ENCODE measurements around the gene MAP2.
A peak's percentile ranks its signal among the peaks of the same experiment; 100 is the strongest.

MAP2 gene

GRCh38 chr2:209423562-209424198, at the start of gene MAP2:
MAP2 (plus strand) TSS chr2:209424047; CDS start chr2:209653171, 229,124 bp downstream.
- Histone ChIP-seq H3K4me3 (peak within 1 kb of the TSS; percentile 38), H3K9me3 (no peaks in the 10 kb centered on the region), H3K36me3 (replicated peaks) (no peaks in the 10 kb centered on the region), H3K27me3 (ENCODE audit: low read depth) (peaks cover 2% of the 10 kb centered on the region; the same call in 1 of the 2 replicates), H3K4me1 (peaks cover 10% of the 10 kb centered on the region)
- DNase-seq (ENCODE audit: low spot score in 2 of 2): peak; percentile 75 to 88
- in situ Hi-C loops (cut with MboI; ENCODE audit: low sequenced_read_pairs): loop anchor here (10.0 kb wide), 1 partner anchor 131 kb away; no protein-coding TSS in a partner anchor

- DNase-seq (ENCODE audit: low spot score in 2 of 2): no peak
- in situ Hi-C loops (cut with MboI; ENCODE audit: low sequenced_read_pairs): no loop called here
- Histone ChIP-seq H3K9me3 (no peaks in the 10 kb centered on the region), H3K4me3 (no peak overlapping the region), H3K36me3 (replicated peaks) (no peaks in the 10 kb centered on the region), H3K27me3 (ENCODE audit: low read depth) (peaks cover 5% of the 10 kb centered on the region), H3K4me1 (no peaks in the 10 kb centered on the region)
Measured at GRCh38 chr2:209376686-209377085, 47.2 kb upstream of the MAP2 start.

- in situ Hi-C loops (cut with MboI; ENCODE audit: low sequenced_read_pairs): no loop called here
- DNase-seq (ENCODE audit: low spot score in 2 of 2): no peak
- no peak overlapping the region for H3K4me3 ChIP-seq
Measured at GRCh38 chr2:209380293-209380692, 43.6 kb upstream of the MAP2 start.

GRCh38 chr2:209381091-209381490, 42.8 kb upstream of the MAP2 start:
- Histone ChIP-seq H3K4me1 (no peaks in the 10 kb centered on the region), H3K36me3 (replicated peaks) (no peaks in the 10 kb centered on the region), H3K4me3 (no peak overlapping the region), H3K27me3 (ENCODE audit: low read depth) (peaks cover 29% of the 10 kb centered on the region), H3K9me3 (no peaks in the 10 kb centered on the region)
- in situ Hi-C loops (cut with MboI; ENCODE audit: low sequenced_read_pairs): no loop called here
- DNase-seq (ENCODE audit: low spot score in 2 of 2): no peak

More at GRCh38 chr2:209380293-209380692, 43.6 kb upstream of the MAP2 start:
- Histone ChIP-seq H3K4me1 (no peaks in the 10 kb centered on the region), H3K27me3 (ENCODE audit: low read depth) (peaks cover 22% of the 10 kb centered on the region), H3K9me3 (no peaks in the 10 kb centered on the region), H3K36me3 (replicated peaks) (no peaks in the 10 kb centered on the region)

- Histone ChIP-seq H3K36me3 (replicated peaks) (no peaks in the 10 kb centered on the region), H3K4me1 (no peaks in the 10 kb centered on the region), H3K9me3 (no peaks in the 10 kb centered on the region), H3K4me3 (no peak overlapping the region), H3K27me3 (ENCODE audit: low read depth) (peaks cover 29% of the 10 kb centered on the region)
- no peak for DNase-seq (ENCODE audit: low spot score in 2 of 2)
- in situ Hi-C loops (cut with MboI; ENCODE audit: low sequenced_read_pairs): no loop called here
Measured at GRCh38 chr2:209382775-209383174, 41.1 kb upstream of the MAP2 start.

- Histone ChIP-seq H3K9me3 (no peaks in the 10 kb centered on the region), H3K27me3 (ENCODE audit: low read depth) (peaks cover 29% of the 10 kb centered on the region), H3K36me3 (replicated peaks) (no peaks in the 10 kb centered on the region), H3K4me3 (no peak overlapping the region), H3K4me1 (no peaks in the 10 kb centered on the region)
- DNase-seq (ENCODE audit: low spot score in 2 of 2): no peak
- in situ Hi-C loops (cut with MboI; ENCODE audit: low sequenced_read_pairs): no loop called here
Measured at GRCh38 chr2:209383212-209383611, 40.6 kb upstream of the MAP2 start.

GRCh38 chr2:209387389-209387788, 36.5 kb upstream of the MAP2 start:
- H3K9me3 ChIP-seq: no peaks in the 10 kb centered on the region
- peaks cover 39% of the 10 kb centered on the region for H3K27me3 ChIP-seq (ENCODE audit: low read depth)
- DNase-seq (ENCODE audit: low spot score in 2 of 2): no peak
- H3K4me3 ChIP-seq: no peak overlapping the region
- H3K36me3 ChIP-seq (replicated peaks): no peaks in the 10 kb centered on the region
- H3K4me1 ChIP-seq: peaks cover 6% of the 10 kb centered on the region
- in situ Hi-C loops (cut with MboI; ENCODE audit: low sequenced_read_pairs): no loop called here

- Histone ChIP-seq H3K27me3 (ENCODE audit: low read depth) (peaks cover 43% of the 10 kb centered on the region), H3K36me3 (replicated peaks) (no peaks in the 10 kb centered on the region), H3K4me1 (peaks cover 6% of the 10 kb centered on the region), H3K4me3 (no peak overlapping the region), H3K9me3 (no peaks in the 10 kb centered on the region)
- DNase-seq (ENCODE audit: low spot score in 2 of 2): no peak
- in situ Hi-C loops (cut with MboI; ENCODE audit: low sequenced_read_pairs): no loop called here
Measured at GRCh38 chr2:209388446-209389037, 35.3 kb upstream of the MAP2 start.

- peaks cover 6% of the 10 kb centered on the region for H3K4me1 ChIP-seq
- H3K27me3 ChIP-seq (ENCODE audit: low read depth): peaks cover 44% of the 10 kb centered on the region
- H3K9me3 ChIP-seq: no peaks in the 10 kb centered on the region
- H3K4me3 ChIP-seq: no peak overlapping the region
- in situ Hi-C loops (cut with MboI; ENCODE audit: low sequenced_read_pairs): no loop called here
- DNase-seq (ENCODE audit: low spot score in 2 of 2): peak; percentile 61 to 95
- H3K36me3 ChIP-seq (replicated peaks): no peaks in the 10 kb centered on the region
Measured at GRCh38 chr2:209389171-209389618, 34.7 kb upstream of the MAP2 start.

GRCh38 chr2:209390839-209391238, 33.0 kb upstream of the MAP2 start:
- H3K4me1 ChIP-seq: peaks cover 6% of the 10 kb centered on the region
- DNase-seq (ENCODE audit: low spot score in 2 of 2): no peak
- in situ Hi-C loops (cut with MboI; ENCODE audit: low sequenced_read_pairs): no loop called here
- H3K27me3 ChIP-seq (ENCODE audit: low read depth): peaks cover 43% of the 10 kb centered on the region
- no peaks in the 10 kb centered on the region for H3K9me3 ChIP-seq
- H3K36me3 ChIP-seq (replicated peaks): no peaks in the 10 kb centered on the region
- H3K4me3 ChIP-seq: no peak overlapping the region

GRCh38 chr2:209391776-209392401, 32.0 kb upstream of the MAP2 start:
- Histone ChIP-seq H3K4me1 (peaks cover 6% of the 10 kb centered on the region), H3K27me3 (ENCODE audit: low read depth) (peaks cover 52% of the 10 kb centered on the region), H3K9me3 (no peaks in the 10 kb centered on the region), H3K4me3 (no peak overlapping the region), H3K36me3 (replicated peaks) (no peaks in the 10 kb centered on the region)
- DNase-seq (ENCODE audit: low spot score in 2 of 2): no peak
- in situ Hi-C loops (cut with MboI; ENCODE audit: low sequenced_read_pairs): no loop called here

- no peaks in the 10 kb centered on the region for H3K4me1 ChIP-seq
Measured at GRCh38 chr2:209395229-209395628, 28.6 kb upstream of the MAP2 start.

GRCh38 chr2:209395652-209396051, 28.2 kb upstream of the MAP2 start:
- Histone ChIP-seq H3K9me3 (no peaks in the 10 kb centered on the region), H3K27me3 (ENCODE audit: low read depth) (peaks cover 59% of the 10 kb centered on the region), H3K4me3 (no peak overlapping the region), H3K4me1 (no peaks in the 10 kb centered on the region), H3K36me3 (replicated peaks) (no peaks in the 10 kb centered on the region)
- in situ Hi-C loops (cut with MboI; ENCODE audit: low sequenced_read_pairs): no loop called here
- DNase-seq (ENCODE audit: low spot score in 2 of 2): no peak

More at GRCh38 chr2:209395229-209395628, 28.6 kb upstream of the MAP2 start:
- H3K4me3 ChIP-seq: no peak overlapping the region
- no peaks in the 10 kb centered on the region for H3K36me3 ChIP-seq (replicated peaks)
- in situ Hi-C loops (cut with MboI; ENCODE audit: low sequenced_read_pairs): no loop called here
- DNase-seq (ENCODE audit: low spot score in 2 of 2): no peak
- H3K27me3 ChIP-seq (ENCODE audit: low read depth): peaks cover 63% of the 10 kb centered on the region
- no peaks in the 10 kb centered on the region for H3K9me3 ChIP-seq

- DNase-seq (ENCODE audit: low spot score in 2 of 2): no peak
- peaks cover 40% of the 10 kb centered on the region for H3K27me3 ChIP-seq (ENCODE audit: low read depth)
- H3K9me3 ChIP-seq: no peaks in the 10 kb centered on the region
- no peaks in the 10 kb centered on the region for H3K36me3 ChIP-seq (replicated peaks)
- no peak overlapping the region for H3K4me3 ChIP-seq
- in situ Hi-C loops (cut with MboI; ENCODE audit: low sequenced_read_pairs): no loop called here
- no peaks in the 10 kb centered on the region for H3K4me1 ChIP-seq
Measured at GRCh38 chr2:209398463-209398862, 25.4 kb upstream of the MAP2 start.

Data from HAP-1 (cell line).